GM12878 (cell line): ENCODE measurements around the gene HSF5. TPM values are rescaled to one million over a fixed set of nuclear protein-coding genes. Genes with fewer than 3 reads are reported as not detected.

Source experiments
- ATAC-seq: fragments of 200-7000 bp; cut with Tn5 transposase; 3 replicates; pipeline ENCODE4 v1.9.1; 2020; ENCODE audit warnings: mild to moderate bottlenecking, moderate library complexity
- BruUV-seq: library from RNA; stranded (reverse); fragments of 400-500 nt; replicated peaks from 2 replicates; lab custom pipeline; 2021; lab: Mats Ljungman, UMichigan
- CTCF ChIA-PET: fragments of 300-600 bp; sonication (Branson Sonifier 250); formaldehyde crosslinking; extraction: SDS; loops from one replicate; lab custom pipeline; 2021; ENCODE audit warnings: inconsistent platforms; lab: Yijun Ruan, JAX
- POLR2A ChIA-PET: fragments of 350-600 bp; formaldehyde crosslinking; extraction: SDS; loops from one replicate; lab custom pipeline; 2021; ENCODE audit warnings: inconsistent platforms; lab: Charles Lee
- RAD21 ChIA-PET: fragments of 300-600 bp; sonication (Branson Sonifier 250); formaldehyde crosslinking; loops from one replicate; lab custom pipeline; 2023; ENCODE audit warnings: antibody characterized with exemption; ENCODE audit not compliant: unreplicated experiment; lab: Charles Lee
- SMC1A ChIA-PET: fragments of 300-600 bp; sonication (Branson Sonifier 250); formaldehyde crosslinking; loops from one replicate; lab custom pipeline; 2023; ENCODE audit not compliant: unreplicated experiment, uncharacterized antibody; lab: Charles Lee
- DNase-seq: peaks from one replicate; pipeline ENCODE4 v3.0.0-alpha.2; 2011; ENCODE audit warnings: low read depth, low spot score
- FAIRE-seq: peaks from 3 replicates; lab custom pipeline; 2011; peaks lifted over from hg19 to GRCh38; lab: Jason Lieb, UNC
- H2AFZ ChIP-seq: 2 replicates; pipeline ENCODE4 v1.6.0; 2011; ENCODE audit warnings: low read depth, low read length, control low read depth; ENCODE audit not compliant: control insufficient read depth
- H3K27ac ChIP-seq: 2 replicates; pipeline ENCODE4 v1.5.1; 2011; ENCODE audit warnings: control low read depth; ENCODE audit not compliant: control insufficient read depth, insufficient read depth
- H3K27me3 ChIP-seq, 2 experiments: replicated peaks in 1 of 2; 2 replicates each; pipeline versions ENCODE4 v1.6.0 to v1.6.1; 2011; ENCODE audit warnings: low read length in 1 of 2; ENCODE audit not compliant: control insufficient read depth in 2 of 2, insufficient read depth in 2 of 2
- H3K36me3 ChIP-seq, 2 experiments: 2 replicates each; pipeline ENCODE4 v1.5.1; 2011; ENCODE audit warnings: low read length in 1 of 2; ENCODE audit not compliant: control insufficient read depth in 2 of 2, insufficient read depth in 2 of 2
- H3K4me1 ChIP-seq: 2 replicates; pipeline ENCODE4 v1.6.1; 2011; ENCODE audit warnings: mild to moderate bottlenecking, low read length, moderate library complexity, mixed read lengths; ENCODE audit not compliant: control insufficient read depth, insufficient read depth
- H3K4me2 ChIP-seq: 2 replicates; pipeline ENCODE4 v1.6.0; 2011; ENCODE audit warnings: control low read depth; ENCODE audit not compliant: control insufficient read depth, insufficient read depth
- H3K4me3 ChIP-seq: fragments of 200-600 bp; sonication (generic); 2 replicates; pipeline ENCODE4 v1.5.1; 2016
- H3K79me2 ChIP-seq: 2 replicates; pipeline ENCODE4 v1.6.0; 2011; ENCODE audit warnings: low read length; ENCODE audit not compliant: control insufficient read depth, insufficient read depth
- H3K9ac ChIP-seq: 2 replicates; pipeline ENCODE4 v1.8.0; 2011; ENCODE audit warnings: low read length, control low read depth, mixed read lengths; ENCODE audit not compliant: control insufficient read depth, insufficient read depth
- H3K9me3 ChIP-seq: replicated peaks from 3 replicates; pipeline ENCODE4 v1.5.1; 2011; ENCODE audit warnings: mild to moderate bottlenecking, low read length; ENCODE audit not compliant: control insufficient read depth, insufficient read depth
- H4K20me1 ChIP-seq: 2 replicates; pipeline ENCODE4 v1.6.0; 2011; ENCODE audit not compliant: control insufficient read depth, insufficient read depth
- MYB ChIP-seq: fragments of 150-350 bp; IDR thresholded peaks from 2 replicates; pipeline ENCODE4 v1.6.1; 2014; ENCODE audit warnings: mild to moderate bottlenecking, low read depth, low read length, borderline replicate concordance
- PAX5 ChIP-seq: IDR thresholded peaks from 2 replicates; pipeline ENCODE4 v1.6.1; 2011; ENCODE audit warnings: low read depth, low read length, borderline replicate concordance
- PML ChIP-seq: IDR thresholded peaks from 2 replicates; pipeline ENCODE4 v1.6.1; 2012; ENCODE audit warnings: low read length, inconsistent platforms
- RBBP5 ChIP-seq: fragments of 200-600 bp; sonication (generic); conservative IDR thresholded peaks from 2 replicates; pipeline ENCODE4 v1.6.1; 2016
- SMAD1 ChIP-seq: fragments of 450-650 bp; IDR thresholded peaks from 2 replicates; pipeline ENCODE4 v1.6.1; 2018; ENCODE audit warnings: mild to moderate bottlenecking, low read depth; ENCODE audit not compliant: partially characterized antibody
- SUPT20H ChIP-seq: IDR thresholded peaks from 2 replicates; pipeline ENCODE4 v1.6.1; 2011; ENCODE audit warnings: low read depth, mild to moderate bottlenecking, low read length, moderate library complexity, borderline replicate concordance; ENCODE audit not compliant: control insufficient read depth
- ZSCAN29 ChIP-seq: fragments of 450-650 bp; IDR thresholded peaks from 2 replicates; pipeline ENCODE4 v1.6.1; 2017; ENCODE audit warnings: mild to moderate bottlenecking, moderate library complexity
- WGBS: methylation state at CpG from one replicate; pipeline ENCODE4 v1.1.6; 2016; ENCODE audit warnings: low lambda C conversion rate; ENCODE audit not compliant: insufficient replicate concordance, insufficient coverage; ENCODE audit errors: missing lambda C conversion rate; 5-methylcytosine and 5-hydroxymethylcytosine counted together
- in situ Hi-C: fragments of 300-500 bp; cut with MboI; formaldehyde crosslinking; loops from 9 replicates; pipeline ENCODE4 v1.14.3; 2018; ENCODE audit warnings: mixed read lengths
- intact Hi-C: fragments of 100-400 bp; cut with micrococcal nuclease; formaldehyde crosslinking; loops from one replicate; pipeline ENCODE4 v1.14.2; 2022; ENCODE audit not compliant: unreplicated experiment
- polyA plus RNA-seq, 11 experiments: library from polyadenylated mRNA; depleted of rRNA in 4 of 11; unstranded in 6 of 11; stranded (reverse) in 5 of 11; fragments of >200 nt; fragmentation: Nextera tagmentation in 4 of 11; fragmentation: Illumina TruSeq in 1 of 11; extraction: Ambion mirVana in 4 of 11; extraction: Trizol in 1 of 11; gene quantifications; 1 replicate in 1 of 11; 2 replicates in 10 of 11; pipeline versions ENCODE4 v1.2.1 to v1.2.3, GENCODE V29; 2011 to 2016; ENCODE audit warnings: inconsistent platforms in 2 of 11, missing spikeins in 2 of 11, low read depth in 1 of 11
- total RNA-seq, 4 experiments: library from RNA; depleted of rRNA in 3 of 4; stranded (reverse); fragments of >200 nt in 3 of 4; fragmentation: Illumina TruSeq in 1 of 4; extraction: Trizol in 1 of 4; gene quantifications; 2 replicates each; pipeline versions ENCODE4 v1.2.1 to v1.2.3, GENCODE V29; 2013 to 2021
- TF ChIP-seq, protein P1 (sequence below): fragments of 450-650 bp; conservative IDR thresholded peaks from 2 replicates; pipeline ENCODE4 v1.6.1; 2017; ENCODE audit warnings: mild to moderate bottlenecking, moderate library complexity
- TF ChIP-seq, protein P2 (sequence below): IDR thresholded peaks from 2 replicates; pipeline ENCODE4 v1.6.1; 2011; ENCODE audit warnings: borderline replicate concordance, low read depth, mild to moderate bottlenecking, moderate library complexity, low read length; ENCODE audit not compliant: insufficient read depth, poor library complexity, severe bottlenecking
- TF ChIP-seq, protein P3 (sequence below): fragments of 450-650 bp; formaldehyde crosslinking; IDR thresholded peaks from 2 replicates; pipeline ENCODE4 v1.4.0; 2022; ENCODE audit warnings: mild to moderate bottlenecking, moderate library complexity
- TF ChIP-seq, protein P4 (sequence below): fragments of 150-350 bp; IDR thresholded peaks from 2 replicates; pipeline ENCODE4 v1.6.1; 2016; ENCODE audit warnings: low read depth, low read length

The HSF5 gene
- total and polyA plus RNA-seq, 10 of the 15 experiments (the other 5 are each of a cell fraction or from before 2014, with no cell fraction given), result 0.02 to 0.18 (median 0.06) TPM; not detected in 4

DNA sequence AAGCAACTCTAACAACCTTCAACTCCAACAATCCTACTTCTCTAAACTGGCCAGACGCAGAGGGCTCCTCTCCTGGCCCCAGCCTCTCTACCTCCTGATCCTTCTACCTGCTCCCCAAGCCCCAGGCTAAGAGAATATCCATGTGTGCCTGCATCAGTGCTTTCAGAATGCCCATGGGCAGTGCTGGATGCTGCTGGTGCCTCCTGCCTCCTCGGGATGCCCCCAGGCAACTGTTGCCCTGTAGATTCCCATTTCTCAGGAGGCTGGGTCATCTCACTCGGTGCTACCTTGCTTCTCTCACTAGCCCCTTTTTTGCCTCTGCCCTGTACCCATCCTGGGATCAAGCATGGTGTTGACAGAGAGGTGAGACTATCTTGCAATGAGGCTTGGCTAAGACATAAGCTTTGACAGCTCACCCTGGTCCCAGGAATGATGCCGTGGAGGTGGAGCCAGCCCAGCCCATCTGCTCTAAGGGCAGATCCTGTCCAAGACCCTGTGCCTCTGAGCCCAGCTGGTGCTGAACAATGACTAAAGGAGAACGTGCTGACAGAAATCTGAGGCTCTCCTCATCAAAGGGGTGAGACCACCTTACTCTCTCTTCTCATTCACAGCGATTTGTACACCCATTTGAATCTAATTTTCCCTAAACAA lies 116.8 kb downstream of the HSF5 start (continued):
- TF ChIP-seq, protein P1, sequence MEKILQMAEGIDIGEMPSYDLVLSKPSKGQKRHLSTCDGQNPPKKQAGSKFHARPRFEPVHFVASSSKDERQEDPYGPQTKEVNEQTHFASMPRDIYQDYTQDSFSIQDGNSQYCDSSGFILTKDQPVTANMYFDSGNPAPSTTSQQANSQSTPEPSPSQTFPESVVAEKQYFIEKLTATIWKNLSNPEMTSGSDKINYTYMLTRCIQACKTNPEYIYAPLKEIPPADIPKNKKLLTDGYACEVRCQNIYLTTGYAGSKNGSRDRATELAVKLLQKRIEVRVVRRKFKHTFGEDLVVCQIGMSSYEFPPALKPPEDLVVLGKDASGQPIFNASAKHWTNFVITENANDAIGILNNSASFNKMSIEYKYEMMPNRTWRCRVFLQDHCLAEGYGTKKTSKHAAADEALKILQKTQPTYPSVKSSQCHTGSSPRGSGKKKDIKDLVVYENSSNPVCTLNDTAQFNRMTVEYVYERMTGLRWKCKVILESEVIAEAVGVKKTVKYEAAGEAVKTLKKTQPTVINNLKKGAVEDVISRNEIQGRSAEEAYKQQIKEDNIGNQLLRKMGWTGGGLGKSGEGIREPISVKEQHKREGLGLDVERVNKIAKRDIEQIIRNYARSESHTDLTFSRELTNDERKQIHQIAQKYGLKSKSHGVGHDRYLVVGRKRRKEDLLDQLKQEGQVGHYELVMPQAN, result no peak
- no peak for TF ChIP-seq RBBP5

DNA sequence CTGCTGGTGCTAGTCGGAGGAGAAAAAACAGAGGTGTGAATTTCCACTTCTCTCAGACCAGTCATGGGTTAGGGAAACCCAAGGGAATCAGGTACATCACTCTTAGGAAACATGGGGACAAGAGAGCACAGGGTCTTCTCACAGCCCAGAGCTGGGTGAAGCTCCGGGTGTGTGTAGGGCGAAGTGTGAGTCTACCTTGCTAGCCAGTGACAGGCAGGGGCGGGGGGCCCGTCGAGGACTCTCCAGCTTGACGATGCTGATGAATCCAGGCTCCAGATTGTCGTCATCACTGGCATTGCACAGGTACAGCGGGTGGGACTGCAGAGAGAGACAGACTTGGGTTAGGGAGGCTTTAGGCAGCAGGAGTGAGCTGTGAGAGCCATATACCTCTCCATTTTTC lies 117.5 kb downstream of the HSF5 start:
- WGBS, result 70% methylated on average over 9 of the region's 9 CpGs
- Histone ChIP-seq H4K20me1 (no peaks in the 10 kb centered on the region), H3K79me2 (no peaks in the 10 kb centered on the region), H3K4me1 (no peaks in the 10 kb centered on the region), H3K4me3 (no peak overlapping the region), H3K36me3 (peaks cover 0 to 11% of the 10 kb centered on the region in 2 experiments; a peak in 2 of 4 replicates), H3K27ac (no peak overlapping the region), H2AFZ (no peak overlapping the region), H3K9me3 (no peaks in the 10 kb centered on the region), H3K9ac (no peak overlapping the region), H3K27me3 (no peaks in the 10 kb centered on the region), H3K4me2 (no peak overlapping the region)
- ChIA-PET RAD21 (no interaction called here), CTCF (interaction anchor here (2.0 kb wide), 1 partner anchor 53 kb away, joined by 7 read pairs; no protein-coding TSS in a partner anchor), SMC1A (interaction anchor here (4.8 kb wide), 1 partner anchor 13 kb away, joined by 22 read pairs; no protein-coding TSS in a partner anchor), POLR2A (no interaction called here)
- ATAC-seq (no peak), FAIRE-seq (no peak), DNase-seq (no peak)
- in situ Hi-C loops (no loop called here), intact Hi-C loops (no loop called here)
- no TSS peak for BruUV-seq
- TF ChIP-seq MYB, result no peak
- TF ChIP-seq, protein P2, sequence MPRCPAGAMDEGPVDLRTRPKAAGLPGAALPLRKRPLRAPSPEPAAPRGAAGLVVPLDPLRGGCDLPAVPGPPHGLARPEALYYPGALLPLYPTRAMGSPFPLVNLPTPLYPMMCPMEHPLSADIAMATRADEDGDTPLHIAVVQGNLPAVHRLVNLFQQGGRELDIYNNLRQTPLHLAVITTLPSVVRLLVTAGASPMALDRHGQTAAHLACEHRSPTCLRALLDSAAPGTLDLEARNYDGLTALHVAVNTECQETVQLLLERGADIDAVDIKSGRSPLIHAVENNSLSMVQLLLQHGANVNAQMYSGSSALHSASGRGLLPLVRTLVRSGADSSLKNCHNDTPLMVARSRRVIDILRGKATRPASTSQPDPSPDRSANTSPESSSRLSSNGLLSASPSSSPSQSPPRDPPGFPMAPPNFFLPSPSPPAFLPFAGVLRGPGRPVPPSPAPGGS, result no peak
- TF ChIP-seq SUPT20H, result no peak
- TF ChIP-seq, protein P3, sequence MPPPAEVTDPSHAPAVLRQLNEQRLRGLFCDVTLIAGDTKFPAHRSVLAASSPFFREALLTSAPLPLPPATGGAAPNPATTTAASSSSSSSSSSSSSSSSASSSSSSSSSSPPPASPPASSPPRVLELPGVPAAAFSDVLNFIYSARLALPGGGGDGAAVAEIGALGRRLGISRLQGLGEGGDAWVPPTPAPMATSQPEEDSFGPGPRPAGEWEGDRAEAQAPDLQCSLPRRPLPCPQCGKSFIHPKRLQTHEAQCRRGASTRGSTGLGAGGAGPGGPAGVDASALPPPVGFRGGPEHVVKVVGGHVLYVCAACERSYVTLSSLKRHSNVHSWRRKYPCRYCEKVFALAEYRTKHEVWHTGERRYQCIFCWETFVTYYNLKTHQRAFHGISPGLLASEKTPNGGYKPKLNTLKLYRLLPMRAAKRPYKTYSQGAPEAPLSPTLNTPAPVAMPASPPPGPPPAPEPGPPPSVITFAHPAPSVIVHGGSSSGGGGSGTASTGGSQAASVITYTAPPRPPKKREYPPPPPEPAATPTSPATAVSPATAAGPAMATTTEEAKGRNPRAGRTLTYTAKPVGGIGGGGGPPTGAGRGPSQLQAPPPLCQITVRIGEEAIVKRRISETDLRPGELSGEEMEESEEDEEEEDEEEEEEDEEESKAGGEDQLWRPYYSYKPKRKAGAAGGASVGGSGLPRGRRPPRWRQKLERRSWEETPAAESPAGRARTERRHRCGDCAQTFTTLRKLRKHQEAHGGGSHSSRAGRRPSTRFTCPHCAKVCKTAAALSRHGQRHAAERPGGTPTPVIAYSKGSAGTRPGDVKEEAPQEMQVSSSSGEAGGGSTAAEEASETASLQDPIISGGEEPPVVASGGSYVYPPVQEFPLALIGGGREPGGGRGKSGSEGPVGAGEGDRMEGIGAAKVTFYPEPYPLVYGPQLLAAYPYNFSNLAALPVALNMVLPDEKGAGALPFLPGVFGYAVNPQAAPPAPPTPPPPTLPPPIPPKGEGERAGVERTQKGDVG (CRISPR knock-in tag), result no peak
- no peak for TF ChIP-seq PAX5
- no peak for TF ChIP-seq SMAD1
- TF ChIP-seq, protein P4, sequence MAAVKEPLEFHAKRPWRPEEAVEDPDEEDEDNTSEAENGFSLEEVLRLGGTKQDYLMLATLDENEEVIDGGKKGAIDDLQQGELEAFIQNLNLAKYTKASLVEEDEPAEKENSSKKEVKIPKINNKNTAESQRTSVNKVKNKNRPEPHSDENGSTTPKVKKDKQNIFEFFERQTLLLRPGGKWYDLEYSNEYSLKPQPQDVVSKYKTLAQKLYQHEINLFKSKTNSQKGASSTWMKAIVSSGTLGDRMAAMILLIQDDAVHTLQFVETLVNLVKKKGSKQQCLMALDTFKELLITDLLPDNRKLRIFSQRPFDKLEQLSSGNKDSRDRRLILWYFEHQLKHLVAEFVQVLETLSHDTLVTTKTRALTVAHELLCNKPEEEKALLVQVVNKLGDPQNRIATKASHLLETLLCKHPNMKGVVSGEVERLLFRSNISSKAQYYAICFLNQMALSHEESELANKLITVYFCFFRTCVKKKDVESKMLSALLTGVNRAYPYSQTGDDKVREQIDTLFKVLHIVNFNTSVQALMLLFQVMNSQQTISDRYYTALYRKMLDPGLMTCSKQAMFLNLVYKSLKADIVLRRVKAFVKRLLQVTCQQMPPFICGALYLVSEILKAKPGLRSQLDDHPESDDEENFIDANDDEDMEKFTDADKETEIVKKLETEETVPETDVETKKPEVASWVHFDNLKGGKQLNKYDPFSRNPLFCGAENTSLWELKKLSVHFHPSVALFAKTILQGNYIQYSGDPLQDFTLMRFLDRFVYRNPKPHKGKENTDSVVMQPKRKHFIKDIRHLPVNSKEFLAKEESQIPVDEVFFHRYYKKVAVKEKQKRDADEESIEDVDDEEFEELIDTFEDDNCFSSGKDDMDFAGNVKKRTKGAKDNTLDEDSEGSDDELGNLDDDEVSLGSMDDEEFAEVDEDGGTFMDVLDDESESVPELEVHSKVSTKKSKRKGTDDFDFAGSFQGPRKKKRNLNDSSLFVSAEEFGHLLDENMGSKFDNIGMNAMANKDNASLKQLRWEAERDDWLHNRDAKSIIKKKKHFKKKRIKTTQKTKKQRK, result no peak
- TF ChIP-seq ZSCAN29, result no peak
- no peak for TF ChIP-seq PML
